Endothelial cell of umbilical vein (primary cell): Measurements from ENCODE around the gene NOSIP. TPM values are rescaled to one million over a fixed set of nuclear protein-coding genes. Genes with fewer than 3 reads are reported as not detected.

ENCODE experiments used
- BruUV-seq: library from RNA; stranded (reverse); fragments of 400-500 nt; replicated peaks from 2 replicates; lab custom pipeline; 2021; lab: Mats Ljungman, UMichigan
- CTCF ChIA-PET: fragments of 300-600, 350-600 bp; sonication (Branson Sonifier 250); formaldehyde crosslinking; loops from one replicate; lab custom pipeline; 2021; ENCODE audit warnings: antibody characterized with exemption, inconsistent platforms; lab: Charles Lee
- POLR2A ChIA-PET: fragments of 300-600, 350-600 bp; sonication (Branson Sonifier 250); formaldehyde crosslinking; loops from one replicate; lab custom pipeline; 2021; ENCODE audit warnings: antibody characterized with exemption, inconsistent platforms; lab: Charles Lee
- DNase-seq: peaks from one replicate; pipeline ENCODE4 v3.0.0-alpha.2; 2011; ENCODE audit warnings: low read depth, low spot score
- FAIRE-seq: peaks from 2 replicates; lab custom pipeline; 2011; peaks lifted over from hg19 to GRCh38; lab: Jason Lieb, UNC
- H2AFZ ChIP-seq: 2 replicates; pipeline ENCODE4 v1.6.0; 2012; ENCODE audit warnings: low read depth, low read length, control low read depth, inconsistent platforms
- H3K27ac ChIP-seq: 2 replicates; pipeline ENCODE4 v1.5.1; 2011; ENCODE audit warnings: low read depth, mild to moderate bottlenecking, control low read depth, low read length, moderate library complexity; ENCODE audit not compliant: insufficient read depth
- H3K27me3 ChIP-seq, 2 experiments: 2 replicates each; pipeline versions ENCODE4 v1.6.0 to v1.6.1; 2011; ENCODE audit warnings: low read length in 2 of 2, mixed read lengths in 1 of 2; ENCODE audit not compliant: control insufficient read depth in 2 of 2, insufficient read depth in 2 of 2
- H3K36me3 ChIP-seq, 2 experiments: 2 replicates in 1 of 2; 3 replicates in 1 of 2; pipeline ENCODE4 v1.5.1; 2011; ENCODE audit warnings: low read length in 2 of 2, mild to moderate bottlenecking in 1 of 2, moderate library complexity in 1 of 2; ENCODE audit not compliant: control insufficient read depth in 2 of 2, insufficient read depth in 2 of 2; ENCODE audit errors: extremely low read depth in 1 of 2
- H3K4me1 ChIP-seq: 3 replicates; pipeline ENCODE4 v1.5.1; 2011; ENCODE audit warnings: mild to moderate bottlenecking, low read length; ENCODE audit not compliant: control insufficient read depth, insufficient read depth; ENCODE audit errors: extremely low read depth
- H3K4me2 ChIP-seq: 2 replicates; pipeline ENCODE4 v1.6.1; 2011; ENCODE audit warnings: low read length, control low read depth, mixed read lengths; ENCODE audit not compliant: insufficient read depth
- H3K4me3 ChIP-seq, 3 experiments: fragments of 200-600 bp in 1 of 3; sonication (generic), shearing (Covaris generic) in 1 of 3; replicated peaks in 1 of 3; 2 replicates each; pipeline ENCODE4 v1.5.1; 2011 to 2016; ENCODE audit warnings: control low read depth in 3 of 3, low read length in 3 of 3, mild to moderate bottlenecking in 2 of 3, inconsistent platforms in 1 of 3, low read depth in 1 of 3, moderate library complexity in 1 of 3; ENCODE audit not compliant: insufficient read depth in 1 of 3
- H3K79me2 ChIP-seq: 2 replicates; pipeline ENCODE4 v1.6.0; 2012; ENCODE audit warnings: low read length, inconsistent platforms; ENCODE audit not compliant: control insufficient read depth, insufficient read depth
- H3K9ac ChIP-seq: replicated peaks from 2 replicates; pipeline ENCODE3; 2011; ENCODE audit warnings: low read length, control low read depth; ENCODE audit not compliant: insufficient read depth; ENCODE audit errors: extremely low read depth
- H3K9me1 ChIP-seq: replicated peaks from 3 replicates; pipeline ENCODE4 v1.6.0; 2011; ENCODE audit warnings: mild to moderate bottlenecking, low read length; ENCODE audit not compliant: control insufficient read depth, insufficient read depth; ENCODE audit errors: extremely low read depth
- H3K9me3 ChIP-seq: replicated peaks from 2 replicates; pipeline ENCODE4 v1.5.1; 2012; ENCODE audit warnings: low read length, inconsistent platforms; ENCODE audit not compliant: control insufficient read depth, insufficient read depth
- H4K20me1 ChIP-seq: replicated peaks from 2 replicates; pipeline ENCODE3; 2011; ENCODE audit warnings: mild to moderate bottlenecking, low read length; ENCODE audit not compliant: control insufficient read depth, insufficient read depth; ENCODE audit errors: extremely low read depth
- EZH2 ChIP-seq: IDR thresholded peaks from 2 replicates; pipeline ENCODE4 v1.6.1; 2012; ENCODE audit warnings: borderline replicate concordance, low read depth, mild to moderate bottlenecking, moderate library complexity, low read length, inconsistent platforms; ENCODE audit not compliant: severe bottlenecking
- FOS ChIP-seq: IDR thresholded peaks from 2 replicates; pipeline ENCODE4 v1.6.1; 2011; ENCODE audit warnings: mild to moderate bottlenecking, low read length, moderate library complexity, borderline replicate concordance; ENCODE audit not compliant: insufficient read depth
- GATA2 ChIP-seq: IDR thresholded peaks from 2 replicates; pipeline ENCODE4 v1.7.0; 2011; ENCODE audit warnings: low read depth, mild to moderate bottlenecking, moderate library complexity, mixed read lengths, low read length; ENCODE audit not compliant: insufficient read length, insufficient read depth
- JUN ChIP-seq: IDR thresholded peaks from 2 replicates; pipeline ENCODE4 v1.6.1; 2011; ENCODE audit warnings: borderline replicate concordance, low read depth; ENCODE audit not compliant: insufficient read length, insufficient read depth
- MAX ChIP-seq: IDR thresholded peaks from 2 replicates; pipeline ENCODE4 v1.6.1; 2011; ENCODE audit not compliant: insufficient read depth, insufficient read length
- MYC ChIP-seq: IDR thresholded peaks from one replicate; pipeline ENCODE4 v1.6.1; 2011; ENCODE audit warnings: mild to moderate bottlenecking, low read depth, low read length
- POLR2A ChIP-seq: IDR thresholded peaks from 2 replicates; pipeline ENCODE4 v1.6.1; 2012; ENCODE audit warnings: low read depth, mild to moderate bottlenecking, control low read depth, low read length
- POLR2AphosphoS5 ChIP-seq: IDR thresholded peaks from 2 replicates; pipeline ENCODE4 v1.6.1; 2012; ENCODE audit warnings: low read depth, mild to moderate bottlenecking, control low read depth, low read length, moderate library complexity; ENCODE audit not compliant: insufficient read depth
- dilution Hi-C: fragments of 300-500 bp; cut with MboI; formaldehyde crosslinking; loops from one replicate; pipeline ENCODE4 v1.15.0; 2019; ENCODE audit warnings: low sequenced_read_pairs; ENCODE audit not compliant: extremely low pct_ligation_motif_present
- intact Hi-C: fragments of 100-400 bp; cut with micrococcal nuclease; formaldehyde crosslinking; loops from one replicate; pipeline ENCODE4 v1.10.0; 2022
- polyA plus RNA-seq, 4 experiments: library from polyadenylated mRNA; depleted of rRNA in 3 of 4; stranded (reverse) in 3 of 4; unstranded in 1 of 4; fragments of >200 nt; gene quantifications; 2 replicates each; pipeline versions ENCODE4 v1.2.1 to v1.2.3, GENCODE V29; 2011 to 2012; ENCODE audit warnings: missing spikeins in 1 of 4
- total RNA-seq: library from RNA; stranded (reverse); gene quantifications from 2 replicates; pipeline ENCODE4 v1.2.3, GENCODE V29; 2021
- TF ChIP-seq, protein P1 (sequence below), 2 donors: IDR thresholded peaks; 1 replicate in 1 of 2; 2 replicates in 1 of 2; pipeline ENCODE4 v1.5.1; 2011; ENCODE audit warnings: low read length in 2 of 2, mild to moderate bottlenecking in 2 of 2, moderate library complexity in 2 of 2, control low read depth in 1 of 2, inconsistent platforms in 1 of 2, low read depth in 1 of 2; ENCODE audit not compliant: insufficient read depth in 1 of 2; ENCODE audit errors: extremely low read depth in 1 of 2

The NOSIP gene
- total and polyA plus RNA-seq, 2 donors (not counting 3 experiments of a cell fraction or from before 2014, with no cell fraction given) = 77.5 to 128 TPM

GRCh38 chr19:49574206-49574755 lies 6.1 kb downstream of the NOSIP start:
- peaks cover 4 to 10% of the 10 kb centered on the region in 2 experiments for H3K36me3 ChIP-seq
- dilution Hi-C loops = no loop called here
- peaks cover 4% of the 10 kb centered on the region for H3K4me1 ChIP-seq
- no peaks in the 10 kb centered on the region for H3K9me3 ChIP-seq
- no TSS peak for BruUV-seq
- ChIA-PET CTCF (interaction anchor here (0.5 to 1.4 kb wide), 4 partner anchors 20 to 95 kb away, joined by 3 read pairs; no protein-coding TSS in a partner anchor), POLR2A (interaction anchor here (0.7 kb wide), 1 partner anchor 67 kb away, joined by 6 read pairs; no protein-coding TSS in a partner anchor)
- no peak for DNase-seq
- no peak for FAIRE-seq
- no peak overlapping the region for H3K4me3 ChIP-seq
- peaks cover 43% of the 10 kb centered on the region for H3K79me2 ChIP-seq
- no peak overlapping the region for H2AFZ ChIP-seq
- H3K27ac ChIP-seq = no peak overlapping the region
- peak overlapping the region; percentile 0 for H3K9ac ChIP-seq
- no peaks in the 10 kb centered on the region for H4K20me1 ChIP-seq
- intact Hi-C loops = no loop called here
- H3K4me2 ChIP-seq = no peak overlapping the region
- TF ChIP-seq POLR2AphosphoS5 = no peak
- TF ChIP-seq JUN = no peak
- TF ChIP-seq POLR2A = no peak
- TF ChIP-seq EZH2 = no peak
- TF ChIP-seq MAX = no peak
- TF ChIP-seq MYC = no peak
- TF ChIP-seq, protein P1, sequence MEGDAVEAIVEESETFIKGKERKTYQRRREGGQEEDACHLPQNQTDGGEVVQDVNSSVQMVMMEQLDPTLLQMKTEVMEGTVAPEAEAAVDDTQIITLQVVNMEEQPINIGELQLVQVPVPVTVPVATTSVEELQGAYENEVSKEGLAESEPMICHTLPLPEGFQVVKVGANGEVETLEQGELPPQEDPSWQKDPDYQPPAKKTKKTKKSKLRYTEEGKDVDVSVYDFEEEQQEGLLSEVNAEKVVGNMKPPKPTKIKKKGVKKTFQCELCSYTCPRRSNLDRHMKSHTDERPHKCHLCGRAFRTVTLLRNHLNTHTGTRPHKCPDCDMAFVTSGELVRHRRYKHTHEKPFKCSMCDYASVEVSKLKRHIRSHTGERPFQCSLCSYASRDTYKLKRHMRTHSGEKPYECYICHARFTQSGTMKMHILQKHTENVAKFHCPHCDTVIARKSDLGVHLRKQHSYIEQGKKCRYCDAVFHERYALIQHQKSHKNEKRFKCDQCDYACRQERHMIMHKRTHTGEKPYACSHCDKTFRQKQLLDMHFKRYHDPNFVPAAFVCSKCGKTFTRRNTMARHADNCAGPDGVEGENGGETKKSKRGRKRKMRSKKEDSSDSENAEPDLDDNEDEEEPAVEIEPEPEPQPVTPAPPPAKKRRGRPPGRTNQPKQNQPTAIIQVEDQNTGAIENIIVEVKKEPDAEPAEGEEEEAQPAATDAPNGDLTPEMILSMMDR (IDR thresholded peaks at IDR 0.05; ENCODE audit: extremely low read depth in 1 of 2, insufficient read depth in 1 of 2, low read depth in 1 of 2, low read length in 2 of 2) = no peak
- no peak for TF ChIP-seq FOS
- no peak for TF ChIP-seq GATA2
- no peaks in the 10 kb centered on the region for H3K9me1 ChIP-seq
- no peaks in the 10 kb centered on the region for H3K27me3 ChIP-seq
